ENCODE results near the gene STS.

GRCh38 chrX:7179446-7179845, 31.9 kb downstream of the STS start:
- no peak for TF ChIP-seq CTCF (IDR thresholded peaks at IDR 0.05; ENCODE audit: borderline replicate concordance, extremely low read depth, low read length, poor library complexity, severe bottlenecking)
- TF ChIP-seq EZH2 (IDR thresholded peaks at IDR 0.05; ENCODE audit: borderline replicate concordance, low read depth, low read length, severe bottlenecking) = no peak

Data from DND-41 (cell line).